Measurements from ENCODE around the gene TNFRSF11A.

TNFRSF11A gene

GRCh38 chr18:62389761-62390481 lies 64.8 kb downstream of the TNFRSF11A start:
- no peak for TF ChIP-seq CTCF (IDR thresholded peaks at IDR 0.05)
- DNase-seq (ENCODE audit: low spot score) = no peak
- no peak overlapping the region for H3K4me3 ChIP-seq
- no peak overlapping the region for H3K27ac ChIP-seq

GRCh38 chr18:62394006-62394763 lies 69.1 kb downstream of the TNFRSF11A start:
- no peak for TF ChIP-seq CTCF (IDR thresholded peaks at IDR 0.05)
- DNase-seq (ENCODE audit: low spot score) = no peak
- H3K4me3 ChIP-seq = no peak overlapping the region
- no peak overlapping the region for H3K27ac ChIP-seq

GRCh38 chr18:62396381-62396780 lies 71.3 kb downstream of the TNFRSF11A start:
- H3K4me3 ChIP-seq = no peak overlapping the region
- TF ChIP-seq CTCF (IDR thresholded peaks at IDR 0.05) = no peak
- no peak for DNase-seq (ENCODE audit: low spot score)

DNA sequence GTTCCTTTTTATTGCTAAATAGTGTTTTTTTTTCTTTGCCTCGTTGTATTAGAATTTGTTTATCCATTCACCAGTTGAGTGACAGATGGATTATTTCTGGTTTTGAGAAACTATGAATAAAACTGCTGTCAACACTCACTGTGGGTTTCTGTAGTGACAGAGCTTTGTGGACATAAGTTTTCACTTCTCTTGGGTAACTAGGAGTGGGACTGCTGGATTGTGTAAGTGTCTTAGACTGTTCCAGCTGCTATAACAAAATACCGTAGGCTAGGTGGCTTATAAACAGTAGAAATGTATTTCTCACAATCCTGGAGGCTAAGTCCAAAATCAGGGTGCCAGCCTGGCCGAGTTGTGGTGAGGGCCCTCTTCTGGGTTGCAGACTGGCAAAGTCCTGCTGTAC lies 71.9 kb downstream of the TNFRSF11A start:
- Histone ChIP-seq H3K4me3 (no peak overlapping the region), H3K27ac (no peak overlapping the region)
- no peak for DNase-seq (ENCODE audit: low spot score)
- TF ChIP-seq CTCF (IDR thresholded peaks at IDR 0.05) = no peak

More at GRCh38 chr18:62396381-62396780, 71.3 kb downstream of the TNFRSF11A start:
- H3K27ac ChIP-seq = no peak overlapping the region

GRCh38 chr18:62398291-62398690 lies 73.2 kb downstream of the TNFRSF11A start:
- Histone ChIP-seq H3K4me3 (no peak overlapping the region), H3K27ac (no peak overlapping the region)
- no peak for TF ChIP-seq CTCF (IDR thresholded peaks at IDR 0.05)
- DNase-seq (ENCODE audit: low spot score) = no peak

GRCh38 chr18:62399276-62399675 lies 74.2 kb downstream of the TNFRSF11A start:
- TF ChIP-seq CTCF (IDR thresholded peaks at IDR 0.05) = no peak
- no peak for DNase-seq (ENCODE audit: low spot score)
- no peak overlapping the region for H3K27ac ChIP-seq
- no peak overlapping the region for H3K4me3 ChIP-seq
